Neural cell (in vitro differentiated cells): ENCODE measurements around the gene PRELID2. TPM values are rescaled to one million over a fixed set of nuclear protein-coding genes. Genes with fewer than 3 reads are reported as not detected.

Experiments used
- H2AFZ ChIP-seq: fragments of 200-600, 300-800 bp; sonication (generic), shearing (Covaris generic); 2 replicates; pipeline ENCODE4 v1.6.0; 2014; ENCODE audit warnings: low read depth, mild to moderate bottlenecking, antibody characterized with exemption, low read length, moderate library complexity
- H3F3A ChIP-seq: fragments of 200-600 bp; shearing (Covaris generic); 2 replicates; pipeline ENCODE4 v1.6.1; 2016; ENCODE audit warnings: mild to moderate bottlenecking, moderate library complexity, mixed read lengths, antibody characterized with exemption, low read length; ENCODE audit not compliant: insufficient read depth, poor library complexity, severe bottlenecking
- H3K27ac ChIP-seq: fragments of 200-600, 300-800 bp; sonication (generic), shearing (Covaris generic); 2 replicates; pipeline ENCODE4 v1.5.1; 2014; ENCODE audit warnings: mild to moderate bottlenecking, low read length, moderate library complexity
- H3K27me3 ChIP-seq: fragments of 300-800, 200-600 bp; sonication (generic), shearing (Covaris generic); 2 replicates; pipeline ENCODE4 v1.6.0; 2014; ENCODE audit warnings: mild to moderate bottlenecking, low read depth, low read length, moderate library complexity; ENCODE audit not compliant: insufficient read depth
- H3K36me3 ChIP-seq: fragments of 300-800, 200-600 bp; sonication (generic), shearing (Covaris generic); 2 replicates; pipeline ENCODE4 v1.5.1; 2014; ENCODE audit warnings: mild to moderate bottlenecking, antibody characterized with exemption, low read length, moderate library complexity; ENCODE audit not compliant: insufficient read depth
- H3K4me2 ChIP-seq: fragments of 300-800, 200-600 bp; sonication (generic), shearing (Covaris generic); 2 replicates; pipeline ENCODE4 v1.6.0; 2014; ENCODE audit warnings: mild to moderate bottlenecking, low read length
- H3K4me3 ChIP-seq: fragments of 300-800, 200-600 bp; sonication (generic), shearing (Covaris generic); 2 replicates; pipeline ENCODE4 v1.5.1; 2014; ENCODE audit warnings: mild to moderate bottlenecking, low read length, moderate library complexity
- H3K79me2 ChIP-seq: fragments of 200-600 bp; shearing (Covaris generic); replicated peaks from 2 replicates; pipeline ENCODE4 v1.6.0; 2014; ENCODE audit warnings: mild to moderate bottlenecking, low read length, moderate library complexity; ENCODE audit not compliant: insufficient read depth
- H3K9ac ChIP-seq: fragments of 300-800, 200-600 bp; sonication (generic), shearing (Covaris generic); 2 replicates; pipeline ENCODE4 v1.6.1; 2016; ENCODE audit warnings: mild to moderate bottlenecking, low read length, mixed read lengths
- H3K9me2 ChIP-seq: fragments of 200-600 bp; shearing (Covaris generic); 2 replicates; pipeline ENCODE4 v1.6.1; 2016; ENCODE audit warnings: mild to moderate bottlenecking, low read length, mixed read lengths; ENCODE audit not compliant: insufficient read depth
- H3K9me3 ChIP-seq: fragments of 200-600, 300-800 bp; sonication (generic), shearing (Covaris generic); 2 replicates; pipeline ENCODE4 v1.6.1; 2016; ENCODE audit warnings: mild to moderate bottlenecking, mixed run types, low read length, moderate library complexity, mixed read lengths
- H4K20me1 ChIP-seq: fragments of 200-600 bp; shearing (Covaris generic); 2 replicates; pipeline ENCODE4 v1.6.1; 2016; ENCODE audit warnings: mild to moderate bottlenecking, mixed run types; ENCODE audit not compliant: insufficient read depth
- CTCF ChIP-seq: fragments of 450-650 bp; IDR thresholded peaks from 2 replicates; pipeline ENCODE4 v1.5.1; 2014; ENCODE audit warnings: antibody characterized with exemption, mild to moderate bottlenecking, moderate library complexity; ENCODE audit not compliant: poor library complexity, severe bottlenecking
- EP300 ChIP-seq: fragments of 450-650 bp; conservative IDR thresholded peaks from 2 replicates; pipeline ENCODE4 v1.6.1; 2014; ENCODE audit warnings: antibody characterized with exemption, mild to moderate bottlenecking, moderate library complexity; ENCODE audit not compliant: poor library complexity, severe bottlenecking
- EZH2 ChIP-seq: fragments of 200-600, 300-800 bp; shearing (Covaris generic), sonication (generic); IDR thresholded peaks from 2 replicates; pipeline ENCODE4 v1.6.1; 2014; ENCODE audit warnings: antibody characterized with exemption, low read length, borderline replicate concordance, mild to moderate bottlenecking; ENCODE audit not compliant: insufficient read depth, poor library complexity, severe bottlenecking
- MXI1 ChIP-seq: fragments of 450-650 bp; conservative IDR thresholded peaks from 2 replicates; pipeline ENCODE4 v1.6.1; 2014; ENCODE audit warnings: antibody characterized with exemption, mild to moderate bottlenecking; ENCODE audit not compliant: poor library complexity, severe bottlenecking
- POLR2AphosphoS5 ChIP-seq: IDR thresholded peaks from 2 replicates; pipeline ENCODE4 v1.6.1; 2012
- RAD21 ChIP-seq: fragments of 450-650 bp; conservative IDR thresholded peaks from 2 replicates; pipeline ENCODE4 v1.6.1; 2014; ENCODE audit warnings: antibody characterized with exemption, mild to moderate bottlenecking, moderate library complexity
- SMC3 ChIP-seq: fragments of 450-650 bp; conservative IDR thresholded peaks from 2 replicates; pipeline ENCODE4 v1.6.1; 2014; ENCODE audit warnings: antibody characterized with exemption, mild to moderate bottlenecking, moderate library complexity; ENCODE audit not compliant: poor library complexity
- TAF1 ChIP-seq: IDR thresholded peaks from 2 replicates; pipeline ENCODE4 v1.6.1; 2012; ENCODE audit warnings: low read depth
- polyA minus RNA-seq: library from RNA; depleted of rRNA, polyadenylated mRNA; stranded (reverse); fragments of >200 nt; gene quantifications from 2 replicates; pipeline ENCODE4 v1.2.3, GENCODE V29; 2014
- polyA plus RNA-seq: library from polyadenylated mRNA; depleted of rRNA; stranded (reverse); fragments of >200 nt; gene quantifications from 2 replicates; pipeline ENCODE4 v1.2.3, GENCODE V29; 2014
- TF ChIP-seq, protein P1 (sequence below): IDR thresholded peaks from 2 replicates; pipeline ENCODE4 v1.6.1; 2012; ENCODE audit warnings: borderline replicate concordance

PRELID2 gene
- 0.16 TPM in 1 of 2 replicates, not detected in the other for polyA plus RNA-seq
- polyA minus RNA-seq = 4.7 and 6.1 TPM in 2 replicates

DNA sequence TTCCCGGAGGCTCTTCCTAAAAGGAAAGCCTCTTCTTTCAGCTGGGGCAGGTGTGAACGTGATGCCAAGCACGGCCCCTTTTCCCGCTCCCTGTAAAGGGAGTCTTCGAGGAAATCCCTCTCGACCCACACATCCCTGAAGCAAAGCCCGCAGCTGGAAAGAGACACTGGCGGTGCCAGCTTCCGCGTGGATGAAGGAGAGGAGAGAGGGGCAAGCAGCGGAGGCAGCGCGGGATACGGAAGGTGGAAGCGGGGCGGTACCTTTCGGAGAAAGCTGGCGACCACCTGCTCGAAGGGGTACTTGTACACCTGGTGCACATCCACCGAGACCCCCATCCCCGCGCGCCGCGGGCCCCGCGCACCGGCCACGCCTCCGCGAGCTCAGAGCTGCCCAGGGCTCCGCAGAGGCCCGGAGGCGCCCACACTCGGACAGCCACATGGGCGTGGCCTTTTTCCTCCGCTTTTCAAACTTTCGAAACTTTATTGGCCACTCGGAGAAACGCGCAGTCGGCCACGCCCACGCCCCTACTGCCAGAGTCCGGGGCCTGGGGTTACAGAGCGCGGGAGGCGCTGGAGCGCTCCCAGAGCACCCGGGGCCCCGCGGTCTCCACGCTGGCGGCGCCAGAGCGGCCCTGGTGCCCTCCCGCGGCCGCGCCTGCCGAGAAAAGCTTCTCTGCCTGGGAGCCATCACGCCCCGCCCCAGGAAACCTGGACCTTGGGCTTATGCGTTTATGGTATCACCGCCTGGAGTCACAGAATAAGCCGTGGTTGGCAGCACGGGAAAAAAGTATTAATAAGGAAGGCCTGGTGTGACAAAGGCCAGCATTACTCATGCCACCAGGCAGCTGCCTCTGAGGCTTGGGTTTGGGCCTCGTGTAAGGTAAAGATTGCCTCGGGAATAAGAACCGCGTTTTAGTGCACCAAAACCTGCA, at the start of gene PRELID2:
TSS of gene PRELID2 (minus strand) at position 426 of the 931 bp plus-strand sequence. CDS start at position 335, 91 bp downstream.
- Histone ChIP-seq H3K4me2 (no peak within 1 kb of the TSS), H3K9me2 (no peaks in the 10 kb centered on the region), H4K20me1 (no peaks in the 10 kb centered on the region), H3F3A (no peaks in the 10 kb centered on the region), H3K36me3 (no peaks in the 10 kb centered on the region), H3K79me2 (no peaks in the 10 kb centered on the region), H3K27me3 (peaks cover 14% of the 10 kb centered on the region), H3K27ac (no peak within 1 kb of the TSS), H3K9ac (no peak within 1 kb of the TSS), H3K4me3 (peak within 1 kb of the TSS; percentile 62), H3K9me3 (no peaks in the 10 kb centered on the region), H2AFZ (no peak within 1 kb of the TSS)
- TF ChIP-seq, protein P1, sequence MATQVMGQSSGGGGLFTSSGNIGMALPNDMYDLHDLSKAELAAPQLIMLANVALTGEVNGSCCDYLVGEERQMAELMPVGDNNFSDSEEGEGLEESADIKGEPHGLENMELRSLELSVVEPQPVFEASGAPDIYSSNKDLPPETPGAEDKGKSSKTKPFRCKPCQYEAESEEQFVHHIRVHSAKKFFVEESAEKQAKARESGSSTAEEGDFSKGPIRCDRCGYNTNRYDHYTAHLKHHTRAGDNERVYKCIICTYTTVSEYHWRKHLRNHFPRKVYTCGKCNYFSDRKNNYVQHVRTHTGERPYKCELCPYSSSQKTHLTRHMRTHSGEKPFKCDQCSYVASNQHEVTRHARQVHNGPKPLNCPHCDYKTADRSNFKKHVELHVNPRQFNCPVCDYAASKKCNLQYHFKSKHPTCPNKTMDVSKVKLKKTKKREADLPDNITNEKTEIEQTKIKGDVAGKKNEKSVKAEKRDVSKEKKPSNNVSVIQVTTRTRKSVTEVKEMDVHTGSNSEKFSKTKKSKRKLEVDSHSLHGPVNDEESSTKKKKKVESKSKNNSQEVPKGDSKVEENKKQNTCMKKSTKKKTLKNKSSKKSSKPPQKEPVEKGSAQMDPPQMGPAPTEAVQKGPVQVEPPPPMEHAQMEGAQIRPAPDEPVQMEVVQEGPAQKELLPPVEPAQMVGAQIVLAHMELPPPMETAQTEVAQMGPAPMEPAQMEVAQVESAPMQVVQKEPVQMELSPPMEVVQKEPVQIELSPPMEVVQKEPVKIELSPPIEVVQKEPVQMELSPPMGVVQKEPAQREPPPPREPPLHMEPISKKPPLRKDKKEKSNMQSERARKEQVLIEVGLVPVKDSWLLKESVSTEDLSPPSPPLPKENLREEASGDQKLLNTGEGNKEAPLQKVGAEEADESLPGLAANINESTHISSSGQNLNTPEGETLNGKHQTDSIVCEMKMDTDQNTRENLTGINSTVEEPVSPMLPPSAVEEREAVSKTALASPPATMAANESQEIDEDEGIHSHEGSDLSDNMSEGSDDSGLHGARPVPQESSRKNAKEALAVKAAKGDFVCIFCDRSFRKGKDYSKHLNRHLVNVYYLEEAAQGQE = no peak
- TF ChIP-seq MXI1 (no peak), POLR2AphosphoS5 (no peak), CTCF (no peak), TAF1 (no peak), RAD21 (no peak), EP300 (no peak), EZH2 (no peak), SMC3 (no peak)

GRCh38 chr5:145874765-145875164, 39.6 kb upstream of the PRELID2 start:
- Histone ChIP-seq H3K36me3 (no peaks in the 10 kb centered on the region), H3K9ac (no peak overlapping the region), H2AFZ (no peak overlapping the region), H3K4me3 (no peak overlapping the region), H3K79me2 (no peaks in the 10 kb centered on the region), H4K20me1 (no peaks in the 10 kb centered on the region), H3F3A (no peaks in the 10 kb centered on the region), H3K27ac (no peak overlapping the region), H3K9me2 (no peaks in the 10 kb centered on the region), H3K4me2 (no peak overlapping the region), H3K9me3 (no peaks in the 10 kb centered on the region), H3K27me3 (no peaks in the 10 kb centered on the region)
- TF ChIP-seq CTCF (no peak), TAF1 (no peak), RAD21 (no peak), MXI1 (no peak), SMC3 (no peak), POLR2AphosphoS5 (no peak), EZH2 (no peak), EP300 (no peak)
- TF ChIP-seq, protein P1 = no peak
